ENCODE data around the gene XRN2.

DNA sequence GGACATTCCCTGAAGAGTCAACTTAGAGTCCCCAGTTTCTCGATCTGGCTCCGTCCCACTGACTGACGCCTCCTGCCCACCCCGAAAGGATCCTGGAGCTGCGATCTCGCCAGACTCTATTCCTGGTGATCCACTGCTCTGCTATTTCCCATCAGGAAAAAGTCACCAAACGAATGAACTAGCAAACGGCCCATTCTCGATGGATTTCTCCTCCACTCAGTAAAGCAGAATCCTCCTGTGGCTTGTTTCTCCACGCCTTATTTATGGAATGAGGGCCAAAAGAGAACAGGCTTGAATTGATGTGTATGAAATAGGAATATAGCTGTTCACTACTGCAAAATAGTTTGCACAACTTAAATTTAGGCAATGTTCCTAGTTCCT is 88.8 kb downstream of the XRN2 start:
- TF ChIP-seq, protein P1, sequence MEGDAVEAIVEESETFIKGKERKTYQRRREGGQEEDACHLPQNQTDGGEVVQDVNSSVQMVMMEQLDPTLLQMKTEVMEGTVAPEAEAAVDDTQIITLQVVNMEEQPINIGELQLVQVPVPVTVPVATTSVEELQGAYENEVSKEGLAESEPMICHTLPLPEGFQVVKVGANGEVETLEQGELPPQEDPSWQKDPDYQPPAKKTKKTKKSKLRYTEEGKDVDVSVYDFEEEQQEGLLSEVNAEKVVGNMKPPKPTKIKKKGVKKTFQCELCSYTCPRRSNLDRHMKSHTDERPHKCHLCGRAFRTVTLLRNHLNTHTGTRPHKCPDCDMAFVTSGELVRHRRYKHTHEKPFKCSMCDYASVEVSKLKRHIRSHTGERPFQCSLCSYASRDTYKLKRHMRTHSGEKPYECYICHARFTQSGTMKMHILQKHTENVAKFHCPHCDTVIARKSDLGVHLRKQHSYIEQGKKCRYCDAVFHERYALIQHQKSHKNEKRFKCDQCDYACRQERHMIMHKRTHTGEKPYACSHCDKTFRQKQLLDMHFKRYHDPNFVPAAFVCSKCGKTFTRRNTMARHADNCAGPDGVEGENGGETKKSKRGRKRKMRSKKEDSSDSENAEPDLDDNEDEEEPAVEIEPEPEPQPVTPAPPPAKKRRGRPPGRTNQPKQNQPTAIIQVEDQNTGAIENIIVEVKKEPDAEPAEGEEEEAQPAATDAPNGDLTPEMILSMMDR (conservative IDR thresholded peaks at IDR 0.05; ENCODE audit: low read depth, low read length): no peak
- no peak for TF ChIP-seq EZH2 (IDR thresholded peaks at IDR 0.05; ENCODE audit: borderline replicate concordance, low read depth, low read length, poor library complexity, severe bottlenecking)

Data from A673 (cell line).